Caco-2 (cell line): ENCODE results near the gene SPACA1. TPM values are rescaled to one million over a fixed set of nuclear protein-coding genes. Genes with fewer than 3 reads are reported as not detected.

Experiments used
- BruUV-seq: library from RNA; stranded (reverse); fragments of 400-500 nt; replicated peaks from 2 replicates; lab custom pipeline; 2021; lab: Mats Ljungman, UMichigan
- CTCF ChIA-PET: fragments of 300-600 bp; sonication (Branson Sonifier 250); formaldehyde crosslinking; loops from one replicate; lab custom pipeline; 2022; ENCODE audit warnings: antibody characterized with exemption; lab: Charles Lee
- POLR2A ChIA-PET: fragments of 300-600 bp; sonication (Branson Sonifier 250); formaldehyde crosslinking; loops from one replicate; lab custom pipeline; 2022; ENCODE audit warnings: antibody characterized with exemption; lab: Charles Lee
- DNase-seq, 2 experiments: peaks; one replicate each; pipeline versions ENCODE4 v3.0.0 to v3.0.0-alpha.2; 2020 to 2022
- H3K27me3 ChIP-seq: replicated peaks from 2 replicates; pipeline ENCODE4 v1.6.0; 2011; ENCODE audit warnings: low read length; ENCODE audit not compliant: control insufficient read depth, insufficient read depth
- H3K36me3 ChIP-seq: 2 replicates; pipeline ENCODE4 v1.5.1; 2011; ENCODE audit warnings: low read length; ENCODE audit not compliant: control insufficient read depth, insufficient read depth
- H3K4me1 ChIP-seq: fragments of 250-450 bp; sonication (Bioruptor Pico); 2 replicates; pipeline ENCODE4 v1.5.1; 2020; ENCODE audit warnings: mild to moderate bottlenecking
- H3K4me3 ChIP-seq: 2 replicates; pipeline ENCODE4 v1.5.1; 2011; ENCODE audit warnings: low read depth, mild to moderate bottlenecking, control low read depth, low read length
- H3K9me3 ChIP-seq: fragments of 250-450 bp; sonication (Bioruptor Pico); 2 replicates; pipeline ENCODE4 v1.5.1; 2020; ENCODE audit warnings: mild to moderate bottlenecking, moderate library complexity
- H3K27ac Mint-ChIP-seq: one replicate; pipeline ENCODE4 v1.8.0; 2022; ENCODE audit warnings: mixed read lengths; ENCODE audit not compliant: unreplicated experiment
- H3K27me3 Mint-ChIP-seq: one replicate; pipeline ENCODE4 v1.8.0; 2022; ENCODE audit warnings: mixed read lengths; ENCODE audit not compliant: insufficient read depth, unreplicated experiment
- H3K36me3 Mint-ChIP-seq: one replicate; pipeline ENCODE4 v1.8.0; 2022; ENCODE audit warnings: mild to moderate bottlenecking, mixed read lengths; ENCODE audit not compliant: insufficient read depth, unreplicated experiment
- H3K4me1 Mint-ChIP-seq: one replicate; pipeline ENCODE4 v1.8.0; 2022; ENCODE audit warnings: low read depth, mixed read lengths; ENCODE audit not compliant: unreplicated experiment
- H3K4me3 Mint-ChIP-seq: one replicate; pipeline ENCODE4 v1.8.0; 2022; ENCODE audit warnings: mild to moderate bottlenecking, moderate library complexity, mixed read lengths; ENCODE audit not compliant: unreplicated experiment
- H3K9me3 Mint-ChIP-seq: one replicate; pipeline ENCODE4 v1.8.0; 2022; ENCODE audit warnings: mixed read lengths; ENCODE audit not compliant: unreplicated experiment
- CTCF ChIP-seq, 2 experiments: fragments of 200-600 bp in 1 of 2; IDR thresholded peaks; 1 replicate in 1 of 2; 2 replicates in 1 of 2; pipeline versions ENCODE4 v1.5.1 to v1.8.0; 2011 to 2022; ENCODE audit warnings: antibody characterized with exemption in 1 of 2, control low read depth in 1 of 2, inconsistent platforms in 1 of 2, low read depth in 1 of 2, low read length in 1 of 2, mild to moderate bottlenecking in 1 of 2, moderate library complexity in 1 of 2; ENCODE audit not compliant: insufficient read depth in 1 of 2, severe bottlenecking in 1 of 2, unreplicated experiment in 1 of 2
- intact Hi-C: fragments of 100-400 bp; cut with micrococcal nuclease; formaldehyde crosslinking; loops from one replicate; pipeline ENCODE4 v1.10.0; 2022; ENCODE audit not compliant: unreplicated experiment
- total RNA-seq: library from RNA; stranded (reverse); gene quantifications from 2 replicates; pipeline ENCODE4 v1.2.3, GENCODE V29; 2022

Gene SPACA1
- total RNA-seq, 1 experiment from 2014 or later: not detected

- ChIA-PET POLR2A (no interaction called here), CTCF (no interaction called here)
- no TSS peak for BruUV-seq
Measured at GRCh38 chr6:88107241-88107640, 59.6 kb downstream of the SPACA1 start.

GRCh38 chr6:88111991-88112390 is 64.3 kb downstream of the SPACA1 start:
- H3K4me1 Mint-ChIP-seq: no peaks in the 10 kb centered on the region
- intact Hi-C loops: no loop called here
- CTCF ChIA-PET: no interaction called here
- no peaks in the 10 kb centered on the region for H3K9me3 ChIP-seq
- H3K36me3 Mint-ChIP-seq: no peaks in the 10 kb centered on the region
- DNase-seq: no peak
- no peak overlapping the region for H3K27ac Mint-ChIP-seq
- H3K4me3 ChIP-seq: no peak overlapping the region
- no peak overlapping the region for H3K4me3 Mint-ChIP-seq
- H3K9me3 Mint-ChIP-seq: no peaks in the 10 kb centered on the region
- no peaks in the 10 kb centered on the region for H3K27me3 ChIP-seq
- TF ChIP-seq CTCF (IDR thresholded peaks at IDR 0.05; ENCODE audit: insufficient read depth in 1 of 2, low read depth in 1 of 2, low read length in 1 of 2, severe bottlenecking in 1 of 2, unreplicated experiment in 1 of 2): no peak
- H3K4me1 ChIP-seq: no peaks in the 10 kb centered on the region
- H3K27me3 Mint-ChIP-seq: peaks cover 8% of the 10 kb centered on the region
- no TSS peak for BruUV-seq
- POLR2A ChIA-PET: no interaction called here
- no peaks in the 10 kb centered on the region for H3K36me3 ChIP-seq

More at GRCh38 chr6:88107241-88107640, 59.6 kb downstream of the SPACA1 start:
- H3K4me1 ChIP-seq: no peaks in the 10 kb centered on the region
- no peak for TF ChIP-seq CTCF (IDR thresholded peaks at IDR 0.05; ENCODE audit: insufficient read depth in 1 of 2, low read depth in 1 of 2, low read length in 1 of 2, severe bottlenecking in 1 of 2, unreplicated experiment in 1 of 2)
- Mint-ChIP-seq H3K27me3 (peaks cover 6% of the 10 kb centered on the region), H3K36me3 (no peaks in the 10 kb centered on the region), H3K27ac (no peak overlapping the region), H3K4me1 (no peaks in the 10 kb centered on the region), H3K9me3 (no peaks in the 10 kb centered on the region), H3K4me3 (no peak overlapping the region)
- no peaks in the 10 kb centered on the region for H3K9me3 ChIP-seq
- no peaks in the 10 kb centered on the region for H3K36me3 ChIP-seq
- no peak overlapping the region for H3K4me3 ChIP-seq
- no peak for DNase-seq
- no peaks in the 10 kb centered on the region for H3K27me3 ChIP-seq
- intact Hi-C loops: no loop called here

DNA sequence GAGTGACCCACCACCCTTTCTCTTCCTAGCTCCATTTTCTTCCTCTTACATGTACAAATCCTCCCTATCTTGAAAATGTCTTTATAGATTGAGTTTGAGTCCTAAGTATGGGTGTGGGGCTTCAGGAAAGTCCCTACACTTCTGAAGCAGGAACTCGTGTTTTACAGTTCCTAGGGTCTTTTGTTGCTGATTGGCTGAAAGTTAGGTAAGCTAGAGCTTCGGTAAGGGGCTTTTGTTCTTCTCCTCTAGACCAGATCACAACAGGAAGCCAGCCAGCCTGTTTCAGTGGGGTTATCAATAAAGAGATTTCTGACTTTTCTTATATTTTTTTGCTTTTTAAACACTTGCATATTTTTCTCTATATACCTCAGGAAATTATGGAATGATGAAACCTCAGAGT is 67.2 kb downstream of the SPACA1 start:
- POLR2A ChIA-PET: no interaction called here
- Histone ChIP-seq H3K36me3 (no peaks in the 10 kb centered on the region), H3K4me3 (no peak overlapping the region), H3K27me3 (no peaks in the 10 kb centered on the region), H3K4me1 (no peaks in the 10 kb centered on the region), H3K9me3 (no peaks in the 10 kb centered on the region)
- Mint-ChIP-seq H3K4me3 (no peak overlapping the region), H3K36me3 (no peaks in the 10 kb centered on the region), H3K27me3 (peaks cover 9% of the 10 kb centered on the region), H3K9me3 (no peaks in the 10 kb centered on the region), H3K4me1 (no peaks in the 10 kb centered on the region), H3K27ac (no peak overlapping the region)
- no peak for TF ChIP-seq CTCF (IDR thresholded peaks at IDR 0.05; ENCODE audit: insufficient read depth in 1 of 2, low read depth in 1 of 2, low read length in 1 of 2, severe bottlenecking in 1 of 2, unreplicated experiment in 1 of 2)
- DNase-seq: no peak
- CTCF ChIA-PET: no interaction called here
- no TSS peak for BruUV-seq
- intact Hi-C loops: no loop called here
